Stimulated activated CD8-positive, alpha-beta memory T cell treated with anti-CD3 and anti-CD28 coated beads, Interleukin-12 subunit alpha, Interleukin-12 subunit beta, amount 100 ng/mL, for 24 hours (primary cell): ENCODE results near the gene PNPLA1.

ENCODE experiments used
- DNase-seq: peaks from one replicate; pipeline ENCODE4 v3.0.0-alpha.2; 2020; ENCODE audit errors: extremely low read depth

The PNPLA1 gene

GRCh38 chr6:36246506-36247268 lies 23.2 kb upstream of the PNPLA1 start:
- no peak for DNase-seq

GRCh38 chr6:36247693-36248092 lies 22.2 kb upstream of the PNPLA1 start:
- no peak for DNase-seq

GRCh38 chr6:36248980-36249379 lies 20.9 kb upstream of the PNPLA1 start:
- no peak for DNase-seq

GRCh38 chr6:36249536-36249935 lies 20.3 kb upstream of the PNPLA1 start:
- no peak for DNase-seq

- DNase-seq = no peak
Observed at GRCh38 chr6:36252005-36252404, 17.9 kb upstream of the PNPLA1 start.

- no peak for DNase-seq
Observed at GRCh38 chr6:36263390-36264000, 6.4 kb upstream of the PNPLA1 start.

GRCh38 chr6:36265744-36266143 lies 4.1 kb upstream of the PNPLA1 start:
- no peak for DNase-seq

- DNase-seq = no peak
Observed at GRCh38 chr6:36266913-36267644, 2.8 kb upstream of the PNPLA1 start.

GRCh38 chr6:36267731-36268477 lies 2.0 kb upstream of the PNPLA1 start:
- no peak for DNase-seq

GRCh38 chr6:36268478-36269275 lies 1.2 kb upstream of the PNPLA1 start:
- DNase-seq = no peak

GRCh38 chr6:36272234-36272633 lies 2.4 kb downstream of the PNPLA1 start:
- DNase-seq = no peak

GRCh38 chr6:36273067-36273466 lies 3.2 kb downstream of the PNPLA1 start:
- DNase-seq = no peak

GRCh38 chr6:36273802-36274514 lies 4.1 kb downstream of the PNPLA1 start:
- no peak for DNase-seq

- DNase-seq = no peak
Observed at GRCh38 chr6:36276581-36277536, 7.0 kb downstream of the PNPLA1 start.

- DNase-seq = no peak
Observed at GRCh38 chr6:36277946-36278470, 8.1 kb downstream of the PNPLA1 start.

- DNase-seq = no peak
Observed at GRCh38 chr6:36280467-36280866, 10.6 kb downstream of the PNPLA1 start.

GRCh38 chr6:36280983-36281382 lies 11.1 kb downstream of the PNPLA1 start:
- no peak for DNase-seq

GRCh38 chr6:36283608-36284007 lies 13.7 kb downstream of the PNPLA1 start:
- no peak for DNase-seq

GRCh38 chr6:36284359-36284758 lies 14.5 kb downstream of the PNPLA1 start:
- DNase-seq = no peak
